Fibroblast of gingiva (primary cell): ENCODE measurements around the gene ZSWIM5.
"Not testable (repeated sequence)": the region's sequence is repeated elsewhere in the genome, so short reads cannot be mapped to it uniquely, and the experiment has no call there.

Source experiments
- DNase-seq: peaks from one replicate; pipeline ENCODE4 v3.0.0-alpha.2; 2011; ENCODE audit warnings: low read depth

Gene ZSWIM5

GRCh38 chr1:45200906-45201500 is 5.4 kb downstream of the ZSWIM5 start:
- DNase-seq = peak; percentile 9

GRCh38 chr1:45200435-45200834 is 6.0 kb downstream of the ZSWIM5 start:
- DNase-seq = no peak

DNA sequence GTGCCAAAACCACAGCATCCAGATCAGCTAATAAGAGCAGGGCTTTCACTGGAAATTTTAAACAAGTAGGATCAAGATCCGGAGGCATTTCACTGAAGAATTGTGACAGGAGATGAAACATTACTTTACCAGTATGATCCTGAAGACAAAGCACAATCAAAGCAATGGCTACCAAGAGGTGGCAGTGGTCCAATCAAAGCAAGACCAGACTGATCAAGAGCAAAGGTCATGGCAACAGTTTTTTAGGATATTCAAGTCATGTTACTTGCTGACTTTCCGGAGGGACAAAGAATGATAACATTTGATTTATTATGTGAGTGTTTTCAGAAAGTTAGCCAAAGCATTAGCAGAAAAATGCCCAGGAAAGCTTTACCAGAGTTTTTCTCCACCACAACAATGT is 8.2 kb downstream of the ZSWIM5 start:
- DNase-seq = no peak

DNA sequence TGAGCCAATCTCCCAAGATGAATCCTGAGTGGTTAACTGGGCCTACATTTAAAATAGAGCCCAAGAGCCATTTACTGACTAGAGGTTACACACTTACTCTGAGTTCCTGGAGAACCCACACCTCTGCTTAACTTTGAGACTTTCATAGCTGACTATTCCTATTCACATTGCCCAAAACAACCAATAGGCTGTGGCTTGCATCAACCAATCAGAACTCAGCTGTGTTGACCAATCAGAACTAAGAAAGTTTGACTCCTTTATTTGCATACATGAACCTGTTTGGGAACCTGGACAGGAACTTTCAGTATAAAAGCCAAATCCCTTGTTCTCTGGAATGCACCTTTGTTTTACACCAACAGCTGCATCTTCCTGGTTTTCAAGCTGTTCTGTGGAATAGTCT is 9.5 kb downstream of the ZSWIM5 start:
- no peak for DNase-seq

DNA sequence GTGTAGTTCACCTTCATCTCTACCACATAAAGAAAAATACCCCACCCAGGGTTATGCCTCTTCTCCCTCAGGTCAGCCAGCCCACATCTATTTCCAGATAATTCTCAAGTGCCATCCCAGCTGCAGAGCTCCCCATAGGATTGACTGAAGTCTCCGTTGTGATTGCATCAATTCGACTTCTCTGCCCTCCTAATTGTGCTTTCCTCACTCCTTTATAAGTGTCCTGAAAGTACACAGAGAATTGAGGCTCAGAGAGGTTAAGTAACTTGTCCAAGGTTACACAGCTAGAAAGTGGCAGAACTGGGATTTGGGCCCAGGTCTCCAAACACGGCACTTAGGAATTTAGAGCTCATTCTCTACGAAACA is 15.0 kb downstream of the ZSWIM5 start:
- no peak for DNase-seq

DNA sequence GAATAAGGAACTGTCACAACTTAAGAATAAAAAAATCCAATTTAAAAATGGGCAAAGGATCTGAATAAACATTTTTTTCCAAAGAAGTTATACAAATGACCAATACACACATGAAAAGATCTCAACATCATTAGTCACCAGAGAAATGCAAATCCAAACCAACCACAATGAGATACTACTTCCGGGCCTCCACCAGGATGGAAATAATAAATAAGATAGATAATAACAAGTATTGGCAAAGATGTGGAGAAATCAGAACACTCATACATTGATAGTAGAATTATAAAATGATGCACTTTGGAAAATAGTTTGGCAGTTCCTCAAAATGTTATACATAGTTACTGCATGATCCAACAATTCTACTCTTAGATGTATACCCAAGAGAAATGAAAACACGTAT is 18.7 kb downstream of the ZSWIM5 start:
- peak; percentile 39 for DNase-seq

DNA sequence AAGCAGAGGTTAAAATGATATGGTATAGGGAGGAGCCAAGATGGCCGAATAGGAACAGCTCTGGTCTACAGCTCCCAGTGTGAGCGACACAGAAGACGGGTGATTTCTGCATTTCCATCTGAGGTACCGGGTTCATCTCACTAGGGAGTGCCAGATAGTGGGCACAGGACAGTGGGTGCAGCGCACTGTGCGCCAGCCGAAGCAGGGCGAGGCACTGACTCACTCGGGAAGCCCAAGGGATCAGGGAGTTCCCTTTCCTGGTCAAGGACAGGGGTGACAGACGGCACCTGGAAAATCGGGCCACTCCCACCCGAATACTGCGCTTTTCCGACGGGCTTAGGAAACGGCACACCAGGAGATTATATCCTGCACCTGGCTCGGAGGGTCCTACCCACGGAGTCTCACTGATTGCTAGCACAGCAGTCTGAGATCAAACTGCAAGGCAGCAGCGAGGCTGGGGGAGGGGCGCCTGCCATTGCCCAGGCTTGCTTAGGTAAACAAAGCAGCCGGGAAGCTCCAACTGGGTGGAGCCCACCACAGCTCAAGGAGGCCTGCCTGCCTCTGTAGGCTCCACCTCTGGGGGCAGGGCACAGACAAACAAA is 26.4 kb downstream of the ZSWIM5 start:
- DNase-seq = not testable (repeated sequence)

- peak; percentile 65 for DNase-seq
Observed at GRCh38 chr1:45177452-45177851, 29.0 kb downstream of the ZSWIM5 start.

GRCh38 chr1:45172764-45173163 is 33.6 kb downstream of the ZSWIM5 start:
- no peak for DNase-seq

GRCh38 chr1:45172005-45172404 is 34.4 kb downstream of the ZSWIM5 start:
- DNase-seq = peak; percentile 34

GRCh38 chr1:45171575-45171974 is 34.8 kb downstream of the ZSWIM5 start:
- DNase-seq = no peak

DNA sequence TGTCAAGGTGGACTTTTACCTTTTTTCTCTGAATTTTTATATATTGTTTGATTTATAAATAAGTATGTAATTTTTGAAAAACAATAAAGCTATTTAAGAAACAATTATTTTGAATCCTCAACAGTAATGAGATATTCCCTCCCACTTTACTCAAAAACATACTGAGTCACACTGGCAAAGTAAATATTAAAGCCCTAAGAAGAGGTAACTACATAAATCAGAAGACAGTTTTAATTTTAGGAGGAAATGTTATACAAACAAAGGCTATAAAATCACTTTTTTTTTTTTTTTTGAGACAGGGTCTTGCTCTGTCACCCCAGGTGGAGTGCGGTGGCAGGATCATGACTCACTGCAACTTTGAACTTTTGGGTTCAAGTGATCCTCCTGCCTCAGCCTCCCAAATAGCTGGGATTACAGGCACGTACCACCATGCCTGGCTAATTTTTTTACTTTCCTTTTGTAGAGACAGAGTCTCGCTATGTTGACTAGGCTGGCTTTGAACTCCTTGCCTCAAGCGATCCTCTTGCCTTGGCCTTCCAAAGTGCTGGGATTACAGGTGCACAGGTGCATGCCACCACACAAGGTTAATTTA is 36.2 kb downstream of the ZSWIM5 start:
- DNase-seq = no peak

DNA sequence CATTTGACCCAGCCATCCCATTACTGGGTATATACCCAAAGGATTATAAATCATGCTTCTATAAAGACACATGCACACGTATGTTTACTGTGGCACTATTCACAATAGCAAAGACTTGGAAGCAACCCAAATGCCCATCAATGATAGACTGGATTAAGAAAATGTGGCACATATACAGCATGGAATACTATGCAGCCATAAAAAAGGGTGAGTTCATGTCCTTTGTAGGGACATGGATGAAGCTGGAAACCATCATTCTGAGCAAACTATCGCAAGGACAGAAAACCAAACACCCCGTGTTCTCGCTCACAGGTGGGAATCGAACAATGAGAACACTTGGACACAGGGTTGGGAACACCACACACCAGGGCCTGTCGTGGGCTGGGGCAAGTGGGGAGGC is 38.5 kb downstream of the ZSWIM5 start:
- not testable (repeated sequence) for DNase-seq

DNA sequence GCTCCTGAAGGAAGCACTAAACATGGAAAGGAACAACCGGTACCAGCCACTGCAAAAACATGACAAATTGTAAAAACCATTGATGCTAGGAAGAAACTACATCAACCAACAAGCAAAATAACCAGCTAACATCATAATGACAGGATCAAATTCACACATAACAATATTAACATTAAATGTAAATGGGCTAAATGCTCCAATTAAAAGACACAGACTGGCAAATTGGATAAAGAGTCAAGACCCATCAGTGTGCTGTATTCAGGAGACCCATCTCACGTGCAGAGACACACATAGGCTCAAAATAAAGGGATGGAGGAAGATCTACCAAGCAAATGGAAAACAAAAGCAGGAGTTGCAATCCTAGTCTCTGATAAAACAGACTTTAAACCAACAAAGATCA is 42.1 kb downstream of the ZSWIM5 start:
- DNase-seq = not testable (repeated sequence)

DNA sequence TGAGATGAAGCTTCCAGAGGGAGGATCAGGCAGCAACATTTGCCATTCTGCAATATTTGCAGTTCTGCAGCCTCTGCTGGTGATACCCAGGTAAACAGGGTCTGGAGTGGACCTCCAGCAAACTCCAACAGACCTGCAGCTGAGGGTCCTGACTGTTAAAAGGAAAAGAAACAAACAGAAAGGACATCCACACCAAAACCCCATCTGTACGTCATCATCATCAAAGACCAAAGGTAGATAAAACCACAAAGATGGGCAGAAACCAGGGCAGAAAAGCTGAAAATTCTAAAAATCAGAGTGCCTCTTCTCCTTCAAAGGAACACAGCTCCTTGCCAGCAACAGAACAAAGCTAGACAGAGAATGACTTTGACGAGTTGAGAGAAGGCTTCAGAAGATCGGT is 43.3 kb downstream of the ZSWIM5 start:
- DNase-seq = not testable (repeated sequence)

GRCh38 chr1:45162041-45163035 is 44.1 kb downstream of the ZSWIM5 start:
- not testable (repeated sequence) for DNase-seq

DNA sequence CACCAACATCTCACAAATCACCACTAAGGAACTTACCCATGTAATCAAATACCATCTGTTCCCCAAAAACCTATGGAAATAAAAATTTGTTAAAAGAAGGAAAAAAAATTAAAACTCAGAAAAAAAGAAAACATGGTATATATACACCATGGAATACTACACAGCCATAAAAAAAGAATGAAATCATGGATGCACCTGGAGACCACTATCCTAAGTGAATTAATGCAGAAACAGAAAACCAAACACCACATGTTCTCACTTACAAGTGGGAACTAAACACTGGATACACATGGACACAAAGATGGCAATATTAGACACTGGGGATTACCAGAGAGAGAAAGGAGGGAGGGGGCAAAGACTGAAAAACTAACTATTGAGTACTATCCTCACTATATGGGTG is 50.4 kb downstream of the ZSWIM5 start:
- no peak for DNase-seq

- DNase-seq = no peak
Observed at GRCh38 chr1:45155423-45155822, 51.0 kb downstream of the ZSWIM5 start.

GRCh38 chr1:45152126-45152525 is 54.3 kb downstream of the ZSWIM5 start:
- DNase-seq = no peak

DNA sequence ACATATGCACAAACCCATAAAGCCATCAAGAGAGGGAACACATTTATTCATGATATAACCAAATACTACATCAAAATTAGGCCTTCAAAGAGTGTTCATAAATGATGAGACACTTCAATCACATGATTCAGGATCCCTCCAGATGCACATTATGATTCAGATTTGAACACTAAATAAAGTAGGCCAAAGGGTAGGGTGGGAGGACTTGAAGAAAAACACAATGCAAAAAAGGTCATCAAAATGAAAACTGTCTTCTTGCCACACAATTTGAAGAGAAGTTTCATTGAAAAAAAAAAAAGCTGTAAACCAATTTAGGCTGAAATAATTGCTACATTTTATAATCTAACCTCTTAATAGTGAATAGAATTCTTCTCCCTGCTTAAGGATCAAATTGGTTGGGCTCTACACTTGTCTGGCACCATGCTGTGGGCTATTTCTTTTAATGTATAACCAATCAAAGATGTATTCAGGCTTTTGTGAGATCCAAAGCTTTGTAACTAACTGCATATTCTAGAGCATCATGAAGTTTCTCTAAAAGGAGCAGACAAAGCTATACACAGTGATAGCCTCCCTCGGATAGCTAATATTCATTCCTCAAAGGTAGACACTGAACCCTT is 58.1 kb downstream of the ZSWIM5 start:
- no peak for DNase-seq

DNA sequence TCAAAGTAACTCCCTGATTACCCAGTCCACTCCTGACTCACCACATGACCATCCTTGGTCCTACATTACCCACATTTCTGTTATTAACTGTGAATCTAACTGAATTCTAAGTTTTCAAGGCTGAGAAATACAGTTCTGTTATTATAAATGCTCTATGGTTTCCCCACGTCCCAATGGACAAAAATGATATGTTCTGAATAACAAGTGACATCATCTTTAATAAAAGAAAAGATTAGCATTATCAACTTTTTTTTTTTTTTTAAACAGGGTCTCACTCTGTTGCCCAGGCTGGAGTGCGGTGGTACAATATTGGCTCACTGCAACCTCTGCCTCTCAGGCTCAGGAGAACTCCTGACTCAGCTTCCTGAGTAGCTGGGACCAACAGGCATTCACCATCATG is 59.6 kb downstream of the ZSWIM5 start:
- DNase-seq = no peak
